ENCODE data around the gene OR52E1. TPM values are rescaled to one million over a fixed set of nuclear protein-coding genes. Genes with fewer than 3 reads are reported as not detected.

The OR52E1 gene
- total RNA-seq, 1 experiment from 2014 or later = not detected

DNA sequence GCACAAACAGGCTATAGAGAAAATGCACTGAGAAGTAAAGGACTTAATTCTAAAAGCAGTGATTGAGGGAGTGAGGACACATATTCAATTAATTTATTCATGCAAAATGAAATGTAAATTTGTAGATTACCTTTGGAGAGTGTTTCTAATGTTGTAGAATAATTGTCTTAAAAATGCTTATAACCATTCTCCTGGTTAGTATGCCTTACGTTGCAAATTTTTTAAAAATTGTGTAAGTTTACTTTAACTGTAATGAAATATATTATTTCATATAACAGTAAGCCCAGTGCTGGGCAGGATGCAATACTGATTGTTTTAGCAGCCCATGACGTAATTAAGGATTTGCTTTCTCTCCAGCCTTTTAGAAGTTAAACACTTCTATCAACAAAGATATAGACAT, 26.6 kb downstream of the OR52E1 start:
- in situ Hi-C loops (cut with HindIII; ENCODE audit: low pct_unique_long_range_greater_than_20kb, low sequenced_read_pairs) = no loop called here
- DNase-seq (ENCODE audit: low read depth, low spot score) = no peak

DNA sequence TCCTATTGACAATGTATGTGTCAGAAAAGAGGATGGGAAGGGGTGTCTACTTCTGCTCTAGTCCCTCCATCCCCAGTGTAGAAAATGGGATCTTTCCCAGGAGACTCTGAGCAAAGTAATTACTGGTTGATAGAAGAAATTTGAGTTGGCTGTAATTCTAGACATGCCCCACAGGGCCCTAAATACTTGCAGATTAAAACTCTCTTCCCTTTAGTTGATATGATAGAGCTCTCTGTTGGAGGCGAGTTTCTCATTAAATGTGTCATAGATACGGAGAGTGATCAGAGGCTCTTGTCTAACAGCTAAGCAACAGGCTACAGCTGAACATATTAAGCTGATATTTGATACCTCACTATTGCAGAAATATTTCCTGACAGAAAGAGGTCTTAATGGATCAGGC, 32.9 kb downstream of the OR52E1 start:
- in situ Hi-C loops (cut with HindIII; ENCODE audit: low pct_unique_long_range_greater_than_20kb, low sequenced_read_pairs) = no loop called here
- no peak for DNase-seq (ENCODE audit: low read depth, low spot score)

DNA sequence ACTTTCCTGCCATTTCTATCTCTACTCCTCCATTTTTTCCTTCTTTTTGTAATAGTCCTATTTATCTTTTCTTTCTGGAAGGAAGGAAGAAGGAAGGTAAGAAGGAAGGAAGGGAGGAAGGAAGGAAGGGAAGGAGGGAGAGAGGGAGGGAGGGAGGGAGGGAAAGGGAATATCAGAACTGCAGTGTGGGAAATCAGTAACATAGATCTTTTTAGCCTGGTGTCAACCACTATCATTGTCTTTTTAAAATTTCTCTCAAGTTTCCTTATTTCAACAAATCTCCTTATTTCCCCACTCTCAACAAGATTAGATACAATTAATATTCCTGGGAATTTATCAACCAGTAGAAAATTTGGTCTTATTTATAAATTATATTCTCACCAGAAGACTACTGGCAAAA, 33.7 kb downstream of the OR52E1 start:
- in situ Hi-C loops (cut with HindIII; ENCODE audit: low pct_unique_long_range_greater_than_20kb, low sequenced_read_pairs) = no loop called here
- DNase-seq (ENCODE audit: low read depth, low spot score) = no peak

DNA sequence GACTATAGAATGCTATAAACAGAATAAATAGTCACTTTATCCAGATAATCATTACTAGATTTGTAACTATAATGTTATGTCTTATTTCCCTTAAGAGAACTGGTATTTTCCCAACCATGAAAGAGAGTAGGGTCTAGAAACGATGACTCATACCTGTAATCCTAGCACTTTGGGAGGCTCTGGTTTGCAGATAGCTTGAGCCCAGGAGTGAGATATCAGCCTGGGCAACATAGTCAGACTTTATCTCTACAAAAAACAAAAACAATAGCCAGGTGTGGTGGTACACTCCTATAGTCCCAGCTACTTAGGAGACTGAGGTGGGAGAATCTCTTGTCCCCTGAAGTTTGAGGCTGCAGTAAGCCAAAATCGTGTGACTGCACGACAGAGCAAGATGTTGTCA, 37.9 kb downstream of the OR52E1 start:
- in situ Hi-C loops (cut with HindIII; ENCODE audit: low pct_unique_long_range_greater_than_20kb, low sequenced_read_pairs) = no loop called here
- DNase-seq (ENCODE audit: low read depth, low spot score) = no peak

DNA sequence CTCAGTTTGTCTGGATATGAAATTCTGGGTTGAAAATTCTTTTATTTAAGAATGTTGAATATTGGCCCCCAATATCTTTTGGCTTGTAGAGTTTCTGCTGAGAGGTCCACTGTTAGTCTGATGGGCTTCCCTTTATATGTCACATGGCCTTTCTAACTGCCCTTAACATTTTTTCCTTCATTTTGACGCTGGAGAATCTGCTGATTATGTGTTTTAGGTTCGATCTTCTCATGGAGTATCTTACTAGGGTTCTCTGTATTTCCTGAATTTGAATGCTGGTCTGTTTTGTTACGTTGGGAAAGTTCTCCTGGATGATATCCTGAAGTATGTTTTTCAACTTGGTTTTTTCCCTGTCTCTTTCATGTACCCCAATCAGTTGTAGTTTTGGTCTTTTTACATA, 46.0 kb downstream of the OR52E1 start:
- in situ Hi-C loops (cut with HindIII; ENCODE audit: low pct_unique_long_range_greater_than_20kb, low sequenced_read_pairs) = no loop called here
- no peak for DNase-seq (ENCODE audit: low read depth, low spot score)

DNA sequence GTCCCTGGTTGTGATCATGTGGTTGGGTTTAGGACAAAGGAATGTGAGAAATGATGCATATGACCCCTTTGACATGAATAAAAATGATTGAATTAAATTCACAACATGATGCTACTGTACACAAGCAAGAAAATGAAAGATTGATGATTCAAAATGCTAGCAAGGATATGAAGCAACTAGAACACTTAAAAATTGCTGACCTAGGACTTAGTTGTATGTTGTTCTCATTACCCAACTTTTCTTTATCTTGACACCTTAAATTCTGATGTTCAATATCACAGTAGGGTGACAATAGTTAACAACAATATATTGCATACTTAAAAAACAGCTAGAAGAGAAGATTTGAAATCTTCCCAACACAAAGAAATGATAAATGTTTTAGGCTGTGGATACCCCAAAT, 48.2 kb downstream of the OR52E1 start:
- in situ Hi-C loops (cut with HindIII; ENCODE audit: low pct_unique_long_range_greater_than_20kb, low sequenced_read_pairs) = no loop called here
- no peak for DNase-seq (ENCODE audit: low read depth, low spot score)

DNA sequence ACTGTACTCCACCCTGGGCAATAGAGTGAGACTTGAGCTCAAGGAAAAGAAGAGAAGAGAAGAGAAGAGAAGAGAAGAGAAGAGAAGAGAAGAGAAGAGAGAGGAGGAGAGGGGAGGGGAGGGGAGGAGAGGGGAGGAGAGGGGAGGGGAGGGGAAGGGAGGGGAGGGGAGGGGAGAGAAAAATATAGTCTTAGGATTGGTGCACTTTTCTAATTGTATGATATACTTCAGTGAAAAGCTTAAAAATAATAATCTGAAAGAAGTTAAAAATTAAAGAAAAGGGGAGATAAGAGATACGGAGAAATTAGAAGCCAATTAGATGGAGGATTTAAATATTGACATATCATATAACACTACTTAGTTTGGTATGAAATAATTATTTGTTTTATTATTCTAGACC, 49.5 kb downstream of the OR52E1 start:
- no peak for DNase-seq (ENCODE audit: low read depth, low spot score)
- in situ Hi-C loops (cut with HindIII; ENCODE audit: low pct_unique_long_range_greater_than_20kb, low sequenced_read_pairs) = no loop called here

Other genes with a start within 250 kb of the OR52E1 start
- not detected in 2 replicates for gene OR51F2, start 248.3 kb upstream of the OR52E1 start, total RNA-seq (2014; rRNA removed; shearing (Covaris generic))
- gene OR51S1, start 220.4 kb upstream of the OR52E1 start, total RNA-seq (2014; rRNA removed; shearing (Covaris generic)) = not detected in 2 replicates
- not detected in 2 replicates for gene OR51T1, start 187.7 kb upstream of the OR52E1 start, total RNA-seq (2014; rRNA removed; shearing (Covaris generic))
- gene OR51A7, start 165.8 kb upstream of the OR52E1 start, total RNA-seq (2014; rRNA removed; shearing (Covaris generic)) = not detected in 2 replicates
- not detected in 2 replicates for gene OR51G2, start 150.2 kb upstream of the OR52E1 start, total RNA-seq (2014; rRNA removed; shearing (Covaris generic))
- not detected in 2 replicates for gene OR51G1, start 145.2 kb upstream of the OR52E1 start, total RNA-seq (2014; rRNA removed; shearing (Covaris generic))
- not detected in 2 replicates for gene OR51A4, start 122.0 kb upstream of the OR52E1 start, total RNA-seq (2014; rRNA removed; shearing (Covaris generic))
- not detected in 2 replicates for gene OR51A2, start 113.9 kb upstream of the OR52E1 start, total RNA-seq (2014; rRNA removed; shearing (Covaris generic))
- gene OR51L1, start 74.7 kb upstream of the OR52E1 start, total RNA-seq (2014; rRNA removed; shearing (Covaris generic)) = not detected in 2 replicates
- gene OR52J3, start 23.0 kb upstream of the OR52E1 start, total RNA-seq (2014; rRNA removed; shearing (Covaris generic)) = not detected in 2 replicates
- not detected in 2 replicates for gene OR52E2, start 9.9 kb upstream of the OR52E1 start, total RNA-seq (2014; rRNA removed; shearing (Covaris generic))
- gene OR52A5, start 68.8 kb downstream of the OR52E1 start, total RNA-seq (2014; rRNA removed; shearing (Covaris generic)) = not detected in 2 replicates
- gene OR52A1, start 85.2 kb downstream of the OR52E1 start, total RNA-seq (2014; rRNA removed; shearing (Covaris generic)) = 0.05 TPM in 1 of 2 replicates, not detected in the other
- not detected in 2 replicates for gene OR51V1, start 131.1 kb downstream of the OR52E1 start, total RNA-seq (2014; rRNA removed; shearing (Covaris generic))
- gene HBB, start 157.5 kb downstream of the OR52E1 start, total RNA-seq (2014; rRNA removed; shearing (Covaris generic)) = not detected in 2 replicates
- not detected in 2 replicates for gene HBD, start 164.9 kb downstream of the OR52E1 start, total RNA-seq (2014; rRNA removed; shearing (Covaris generic))
- gene HBG1, start 180.3 kb downstream of the OR52E1 start, total RNA-seq (2014; rRNA removed; shearing (Covaris generic)) = not detected in 2 replicates
- gene HBG2, start 185.2 kb downstream of the OR52E1 start, total RNA-seq (2014; rRNA removed; shearing (Covaris generic)) = 1.4 and 4.4 TPM in 2 replicates
- 21.8 and 22.2 TPM in 2 replicates for gene HBE1, start 200.4 kb downstream of the OR52E1 start, total RNA-seq (2014; rRNA removed; shearing (Covaris generic))
- 9.0 and 10.7 TPM in 2 replicates for gene OR51B4, start 232.4 kb downstream of the OR52E1 start, total RNA-seq (2014; rRNA removed; shearing (Covaris generic))

All from SK-MEL-5 (cell line).